Endothelial cell of umbilical vein (primary cell): Measurements from ENCODE around the gene XIRP2. TPM values are rescaled to one million over a fixed set of nuclear protein-coding genes. Genes with fewer than 3 reads are reported as not detected.

ENCODE experiments used
- BruUV-seq: library from RNA; stranded (reverse); fragments of 400-500 nt; replicated peaks from 2 replicates; lab custom pipeline; 2021; lab: Mats Ljungman, UMichigan
- CTCF ChIA-PET: fragments of 300-600, 350-600 bp; sonication (Branson Sonifier 250); formaldehyde crosslinking; loops from one replicate; lab custom pipeline; 2021; ENCODE audit warnings: antibody characterized with exemption, inconsistent platforms; lab: Charles Lee
- POLR2A ChIA-PET: fragments of 300-600, 350-600 bp; sonication (Branson Sonifier 250); formaldehyde crosslinking; loops from one replicate; lab custom pipeline; 2021; ENCODE audit warnings: antibody characterized with exemption, inconsistent platforms; lab: Charles Lee
- DNase-seq: peaks from one replicate; pipeline ENCODE4 v3.0.0-alpha.2; 2011; ENCODE audit warnings: low read depth, low spot score
- FAIRE-seq: peaks from 2 replicates; lab custom pipeline; 2011; peaks lifted over from hg19 to GRCh38; lab: Jason Lieb, UNC
- H2AFZ ChIP-seq: 2 replicates; pipeline ENCODE4 v1.6.0; 2012; ENCODE audit warnings: low read depth, low read length, control low read depth, inconsistent platforms
- H3K27ac ChIP-seq: 2 replicates; pipeline ENCODE4 v1.5.1; 2011; ENCODE audit warnings: low read depth, mild to moderate bottlenecking, control low read depth, low read length, moderate library complexity; ENCODE audit not compliant: insufficient read depth
- H3K27me3 ChIP-seq, 2 experiments: 2 replicates each; pipeline versions ENCODE4 v1.6.0 to v1.6.1; 2011; ENCODE audit warnings: low read length in 2 of 2, mixed read lengths in 1 of 2; ENCODE audit not compliant: control insufficient read depth in 2 of 2, insufficient read depth in 2 of 2
- H3K36me3 ChIP-seq, 2 experiments: 2 replicates in 1 of 2; 3 replicates in 1 of 2; pipeline ENCODE4 v1.5.1; 2011; ENCODE audit warnings: low read length in 2 of 2, mild to moderate bottlenecking in 1 of 2, moderate library complexity in 1 of 2; ENCODE audit not compliant: control insufficient read depth in 2 of 2, insufficient read depth in 2 of 2; ENCODE audit errors: extremely low read depth in 1 of 2
- H3K4me1 ChIP-seq: 3 replicates; pipeline ENCODE4 v1.5.1; 2011; ENCODE audit warnings: mild to moderate bottlenecking, low read length; ENCODE audit not compliant: control insufficient read depth, insufficient read depth; ENCODE audit errors: extremely low read depth
- H3K4me2 ChIP-seq: 2 replicates; pipeline ENCODE4 v1.6.1; 2011; ENCODE audit warnings: low read length, control low read depth, mixed read lengths; ENCODE audit not compliant: insufficient read depth
- H3K4me3 ChIP-seq, 3 experiments: fragments of 200-600 bp in 1 of 3; sonication (generic), shearing (Covaris generic) in 1 of 3; replicated peaks in 1 of 3; 2 replicates each; pipeline ENCODE4 v1.5.1; 2011 to 2016; ENCODE audit warnings: control low read depth in 3 of 3, low read length in 3 of 3, mild to moderate bottlenecking in 2 of 3, inconsistent platforms in 1 of 3, low read depth in 1 of 3, moderate library complexity in 1 of 3; ENCODE audit not compliant: insufficient read depth in 1 of 3
- H3K79me2 ChIP-seq: 2 replicates; pipeline ENCODE4 v1.6.0; 2012; ENCODE audit warnings: low read length, inconsistent platforms; ENCODE audit not compliant: control insufficient read depth, insufficient read depth
- H3K9ac ChIP-seq: replicated peaks from 2 replicates; pipeline ENCODE3; 2011; ENCODE audit warnings: low read length, control low read depth; ENCODE audit not compliant: insufficient read depth; ENCODE audit errors: extremely low read depth
- H3K9me1 ChIP-seq: replicated peaks from 3 replicates; pipeline ENCODE4 v1.6.0; 2011; ENCODE audit warnings: mild to moderate bottlenecking, low read length; ENCODE audit not compliant: control insufficient read depth, insufficient read depth; ENCODE audit errors: extremely low read depth
- H3K9me3 ChIP-seq: replicated peaks from 2 replicates; pipeline ENCODE4 v1.5.1; 2012; ENCODE audit warnings: low read length, inconsistent platforms; ENCODE audit not compliant: control insufficient read depth, insufficient read depth
- H4K20me1 ChIP-seq: replicated peaks from 2 replicates; pipeline ENCODE3; 2011; ENCODE audit warnings: mild to moderate bottlenecking, low read length; ENCODE audit not compliant: control insufficient read depth, insufficient read depth; ENCODE audit errors: extremely low read depth
- CTCF ChIP-seq, 2 donors: IDR thresholded peaks; 1 replicate in 1 of 2; 2 replicates in 1 of 2; pipeline ENCODE4 v1.5.1; 2011; ENCODE audit warnings: low read length in 2 of 2, mild to moderate bottlenecking in 2 of 2, moderate library complexity in 2 of 2, control low read depth in 1 of 2, inconsistent platforms in 1 of 2, low read depth in 1 of 2; ENCODE audit not compliant: insufficient read depth in 1 of 2; ENCODE audit errors: extremely low read depth in 1 of 2
- EZH2 ChIP-seq: IDR thresholded peaks from 2 replicates; pipeline ENCODE4 v1.6.1; 2012; ENCODE audit warnings: borderline replicate concordance, low read depth, mild to moderate bottlenecking, moderate library complexity, low read length, inconsistent platforms; ENCODE audit not compliant: severe bottlenecking
- FOS ChIP-seq: IDR thresholded peaks from 2 replicates; pipeline ENCODE4 v1.6.1; 2011; ENCODE audit warnings: mild to moderate bottlenecking, low read length, moderate library complexity, borderline replicate concordance; ENCODE audit not compliant: insufficient read depth
- GATA2 ChIP-seq: IDR thresholded peaks from 2 replicates; pipeline ENCODE4 v1.7.0; 2011; ENCODE audit warnings: low read depth, mild to moderate bottlenecking, moderate library complexity, mixed read lengths, low read length; ENCODE audit not compliant: insufficient read length, insufficient read depth
- JUN ChIP-seq: IDR thresholded peaks from 2 replicates; pipeline ENCODE4 v1.6.1; 2011; ENCODE audit warnings: borderline replicate concordance, low read depth; ENCODE audit not compliant: insufficient read length, insufficient read depth
- MAX ChIP-seq: IDR thresholded peaks from 2 replicates; pipeline ENCODE4 v1.6.1; 2011; ENCODE audit not compliant: insufficient read depth, insufficient read length
- MYC ChIP-seq: IDR thresholded peaks from one replicate; pipeline ENCODE4 v1.6.1; 2011; ENCODE audit warnings: mild to moderate bottlenecking, low read depth, low read length
- POLR2A ChIP-seq: IDR thresholded peaks from 2 replicates; pipeline ENCODE4 v1.6.1; 2012; ENCODE audit warnings: low read depth, mild to moderate bottlenecking, control low read depth, low read length
- POLR2AphosphoS5 ChIP-seq: IDR thresholded peaks from 2 replicates; pipeline ENCODE4 v1.6.1; 2012; ENCODE audit warnings: low read depth, mild to moderate bottlenecking, control low read depth, low read length, moderate library complexity; ENCODE audit not compliant: insufficient read depth
- dilution Hi-C: fragments of 300-500 bp; cut with MboI; formaldehyde crosslinking; loops from one replicate; pipeline ENCODE4 v1.15.0; 2019; ENCODE audit warnings: low sequenced_read_pairs; ENCODE audit not compliant: extremely low pct_ligation_motif_present
- intact Hi-C: fragments of 100-400 bp; cut with micrococcal nuclease; formaldehyde crosslinking; loops from one replicate; pipeline ENCODE4 v1.10.0; 2022
- polyA plus RNA-seq, 4 experiments: library from polyadenylated mRNA; depleted of rRNA in 3 of 4; stranded (reverse) in 3 of 4; unstranded in 1 of 4; fragments of >200 nt; gene quantifications; 2 replicates each; pipeline versions ENCODE4 v1.2.1 to v1.2.3, GENCODE V29; 2011 to 2012; ENCODE audit warnings: missing spikeins in 1 of 4
- total RNA-seq: library from RNA; stranded (reverse); gene quantifications from 2 replicates; pipeline ENCODE4 v1.2.3, GENCODE V29; 2021

XIRP2 gene
- total and polyA plus RNA-seq, 2 donors (not counting 3 experiments of a cell fraction or from before 2014, with no cell fraction given) = 0.08 to 0.66 TPM

- no peaks in the 10 kb centered on the region for H3K9me3 ChIP-seq
- no TSS peak for BruUV-seq
- H3K9me1 ChIP-seq = no peaks in the 10 kb centered on the region
- dilution Hi-C loops = no loop called here
- ChIA-PET CTCF (no interaction called here), POLR2A (no interaction called here)
- no peaks in the 10 kb centered on the region for H4K20me1 ChIP-seq
- H3K36me3 ChIP-seq = no peaks in the 10 kb centered on the region
- no peak for TF ChIP-seq MAX
- TF ChIP-seq EZH2 = no peak
- TF ChIP-seq POLR2A = no peak
- TF ChIP-seq FOS = no peak
- no peak for TF ChIP-seq POLR2AphosphoS5
- no peak for TF ChIP-seq JUN
- TF ChIP-seq CTCF (IDR thresholded peaks at IDR 0.05; ENCODE audit: extremely low read depth in 1 of 2, insufficient read depth in 1 of 2, low read depth in 1 of 2, low read length in 2 of 2) = no peak
- TF ChIP-seq GATA2 = no peak
- TF ChIP-seq MYC = no peak
- intact Hi-C loops = no loop called here
- no peak overlapping the region for H3K9ac ChIP-seq
- H3K27ac ChIP-seq = no peak overlapping the region
- FAIRE-seq (no peak), DNase-seq (no peak)
- no peak overlapping the region for H3K4me2 ChIP-seq
- no peaks in the 10 kb centered on the region for H3K27me3 ChIP-seq
- no peak overlapping the region for H2AFZ ChIP-seq
- no peaks in the 10 kb centered on the region for H3K4me1 ChIP-seq
- H3K79me2 ChIP-seq = no peaks in the 10 kb centered on the region
- H3K4me3 ChIP-seq = no peak overlapping the region
Measured at GRCh38 chr2:167177196-167177595, 288.9 kb downstream of the XIRP2 start.
